ENCODE results near the gene BPIFB1. TPM values are rescaled to one million over a fixed set of nuclear protein-coding genes. Genes with fewer than 3 reads are reported as not detected.

BPIFB1 gene
- total RNA-seq, 2 donors from 2014 or later, result 0.24 to 0.26 TPM

GRCh38 chr20:33316958-33317357 is 33.9 kb downstream of the BPIFB1 start:
- no peak for TF ChIP-seq CTCF (conservative IDR thresholded peaks at IDR 0.05)
- Mint-ChIP-seq H3K36me3 (ENCODE audit: low read depth) (no peaks in the 10 kb centered on the region), H3K4me1 (no peaks in the 10 kb centered on the region), H3K9me3 (no peaks in the 10 kb centered on the region), H3K4me3 (no peak overlapping the region), H3K27ac (peak overlapping the region; percentile 36), H3K27me3 (ENCODE audit: insufficient read depth) (no peaks in the 10 kb centered on the region)
- Histone ChIP-seq H3K27ac (ENCODE audit: low read depth, low read length) (no peak overlapping the region), H3K36me3 (ENCODE audit: control insufficient read depth, insufficient read depth, low read length) (no peaks in the 10 kb centered on the region), H3K4me1 (ENCODE audit: control insufficient read depth, insufficient read depth, low read length) (no peaks in the 10 kb centered on the region), H3K27me3 (ENCODE audit: control insufficient read depth, insufficient read depth, low read length, poor library complexity, severe bottlenecking) (no peaks in the 10 kb centered on the region), H3K9ac (ENCODE audit: extremely low read depth, low read length, poor library complexity, severe bottlenecking) (no peak overlapping the region), H3K9me3 (ENCODE audit: control insufficient read depth, low read length) (no peaks in the 10 kb centered on the region), H3K4me3 (ENCODE audit: low read length) (no peak overlapping the region)
- WGBS, 2 experiments (ENCODE audit: insufficient coverage in 1 of 2, insufficient read length in 1 of 2), result 73 to 94% methylated on average over 2 to 3 of the region's 3 CpGs
- DNase-seq, result no peak

- H3K4me1 Mint-ChIP-seq, result no peaks in the 10 kb centered on the region
- no peak overlapping the region for H3K4me3 Mint-ChIP-seq
- Histone ChIP-seq H3K4me3 (ENCODE audit: low read length) (no peak overlapping the region), H3K36me3 (ENCODE audit: control insufficient read depth, insufficient read depth, low read length) (no peaks in the 10 kb centered on the region), H3K4me1 (ENCODE audit: control insufficient read depth, insufficient read depth, low read length) (no peaks in the 10 kb centered on the region), H3K27ac (ENCODE audit: low read depth, low read length) (no peak overlapping the region), H3K9ac (ENCODE audit: extremely low read depth, low read length, poor library complexity, severe bottlenecking) (no peak overlapping the region), H3K9me3 (ENCODE audit: control insufficient read depth, low read length) (no peaks in the 10 kb centered on the region), H3K27me3 (ENCODE audit: control insufficient read depth, insufficient read depth, low read length, poor library complexity, severe bottlenecking) (no peaks in the 10 kb centered on the region)
- H3K27ac Mint-ChIP-seq, result peak overlapping the region; percentile 36
- no peaks in the 10 kb centered on the region for H3K27me3 Mint-ChIP-seq (ENCODE audit: insufficient read depth)
- no peak for DNase-seq
- H3K9me3 Mint-ChIP-seq, result no peaks in the 10 kb centered on the region
- no peak for TF ChIP-seq CTCF (conservative IDR thresholded peaks at IDR 0.05)
- WGBS, 2 experiments (ENCODE audit: insufficient coverage in 1 of 2, insufficient read length in 1 of 2), result 93 to 98% methylated on average over 8 to 14 of the region's 14 CpGs
- H3K36me3 Mint-ChIP-seq (ENCODE audit: low read depth), result no peaks in the 10 kb centered on the region
Observed at GRCh38 chr20:33317424-33318095, 34.5 kb downstream of the BPIFB1 start.

- no peak overlapping the region for H3K9ac ChIP-seq (ENCODE audit: extremely low read depth, low read length, poor library complexity, severe bottlenecking)
- WGBS, 2 experiments (ENCODE audit: insufficient coverage in 1 of 2, insufficient read length in 1 of 2), result 48 to 60% methylated on average over 5 of the region's 5 CpGs
- no peak overlapping the region for H3K27ac ChIP-seq (ENCODE audit: low read depth, low read length)
- Mint-ChIP-seq H3K9me3 (no peaks in the 10 kb centered on the region), H3K4me1 (no peaks in the 10 kb centered on the region), H3K27ac (no peak overlapping the region), H3K4me3 (no peak overlapping the region), H3K27me3 (ENCODE audit: insufficient read depth) (peaks cover 1% of the 10 kb centered on the region), H3K36me3 (ENCODE audit: low read depth) (no peaks in the 10 kb centered on the region)
- TF ChIP-seq CTCF (conservative IDR thresholded peaks at IDR 0.05), result peak; percentile 33
- no peaks in the 10 kb centered on the region for H3K36me3 ChIP-seq (ENCODE audit: control insufficient read depth, insufficient read depth, low read length)
- H3K9me3 ChIP-seq (ENCODE audit: control insufficient read depth, low read length), result no peaks in the 10 kb centered on the region
- DNase-seq, result peak; percentile 65
- no peaks in the 10 kb centered on the region for H3K4me1 ChIP-seq (ENCODE audit: control insufficient read depth, insufficient read depth, low read length)
- no peak overlapping the region for H3K4me3 ChIP-seq (ENCODE audit: low read length)
- no peaks in the 10 kb centered on the region for H3K27me3 ChIP-seq (ENCODE audit: control insufficient read depth, insufficient read depth, low read length, poor library complexity, severe bottlenecking)
Observed at GRCh38 chr20:33318096-33318429, 35.0 kb downstream of the BPIFB1 start.
